ENCODE measurements around the gene TAMALIN. TPM values are rescaled to one million over a fixed set of nuclear protein-coding genes. Genes with fewer than 3 reads are reported as not detected.

Gene TAMALIN
- total RNA-seq, 1 experiment from 2014 or later = 0.58 TPM

DNA sequence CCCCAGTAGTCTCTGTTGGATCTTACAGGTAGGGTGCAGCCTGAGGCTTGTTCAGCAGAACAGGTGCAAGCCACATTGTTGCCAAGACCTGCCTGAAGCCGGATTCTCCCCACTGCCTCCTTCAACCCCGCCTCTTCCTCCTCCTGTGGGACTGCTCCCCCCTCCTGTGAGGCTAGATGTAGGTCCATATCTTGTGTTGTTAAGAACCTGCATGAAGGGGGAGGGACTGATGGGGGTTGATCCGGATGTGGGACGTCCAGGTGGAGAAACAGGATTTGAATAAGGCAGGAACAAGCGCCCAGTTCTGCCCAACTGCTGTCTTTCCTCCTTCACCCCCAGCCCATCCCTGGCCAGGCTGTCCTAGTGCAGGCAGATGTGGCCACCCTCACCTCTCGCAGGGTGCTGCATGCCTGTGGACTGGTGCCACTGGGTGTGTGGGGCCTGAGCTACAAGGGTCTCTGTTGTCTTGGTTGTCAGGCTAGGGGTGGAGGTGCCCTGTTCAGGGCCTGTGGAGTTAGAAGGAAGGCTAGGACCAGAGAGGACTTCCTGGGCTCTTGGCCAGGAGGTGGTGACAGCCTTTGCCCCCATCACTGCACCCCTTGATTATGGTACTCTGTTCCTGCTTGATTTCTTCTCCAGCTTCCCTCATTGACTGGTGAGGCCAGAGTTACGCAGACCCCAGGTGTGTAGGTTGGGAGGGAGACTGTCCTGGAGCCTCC is 45.9 kb downstream of the TAMALIN start:
- intact Hi-C loops (cut with micrococcal nuclease) = no loop called here
- Histone ChIP-seq H3K36me3 (ENCODE audit: low read depth, low read length) (peaks cover 16% of the 10 kb centered on the region; the same call in 1 of the 2 replicates), H3K4me2 (ENCODE audit: low read length) (peak overlapping the region; percentile 96), H3K4me3 (ENCODE audit: low read length) (peak overlapping the region; percentile 79), H3K27me3 (ENCODE audit: low read length) (no peaks in the 10 kb centered on the region), H3K79me2 (ENCODE audit: low read length) (peaks cover 23% of the 10 kb centered on the region; the same call in 1 of the 2 replicates), H3K9ac (ENCODE audit: low read length) (peak overlapping the region; percentile 94; the same call in 1 of the 2 replicates), H4K20me1 (ENCODE audit: low read length) (peaks cover 44% of the 10 kb centered on the region), H3F3A (ENCODE audit: low read length, unreplicated experiment) (no peaks in the 10 kb centered on the region), H3K9me3 (ENCODE audit: low read length) (no peaks in the 10 kb centered on the region), H3K27ac (ENCODE audit: low read length) (no peak overlapping the region), H3K4me1 (ENCODE audit: insufficient read depth, low read length) (peaks cover 23% of the 10 kb centered on the region), H3K9me2 (replicated peaks; ENCODE audit: low read length) (no peaks in the 10 kb centered on the region), H2AFZ (ENCODE audit: low read length) (no peak overlapping the region)
- BruUV-seq (replicated peaks) = no TSS peak
- CTCF ChIA-PET = interaction anchor here (1.0 to 1.3 kb wide), 2 partner anchors 16 to 30 kb away, joined by 3 to 8 read pairs; no protein-coding TSS in a partner anchor
- no peak for ATAC-seq
- POLR2A ChIA-PET (ENCODE audit: unreplicated experiment) = no interaction called here
- peak; percentile 42 for DNase-seq
- TF ChIP-seq EZH2phosphoT487 (IDR thresholded peaks at IDR 0.05; ENCODE audit: borderline replicate concordance, low read length) (no peak), EZH2 (IDR thresholded peaks at IDR 0.05; ENCODE audit: low read length, unreplicated experiment) (no peak)
- TF ChIP-seq, protein P1, sequence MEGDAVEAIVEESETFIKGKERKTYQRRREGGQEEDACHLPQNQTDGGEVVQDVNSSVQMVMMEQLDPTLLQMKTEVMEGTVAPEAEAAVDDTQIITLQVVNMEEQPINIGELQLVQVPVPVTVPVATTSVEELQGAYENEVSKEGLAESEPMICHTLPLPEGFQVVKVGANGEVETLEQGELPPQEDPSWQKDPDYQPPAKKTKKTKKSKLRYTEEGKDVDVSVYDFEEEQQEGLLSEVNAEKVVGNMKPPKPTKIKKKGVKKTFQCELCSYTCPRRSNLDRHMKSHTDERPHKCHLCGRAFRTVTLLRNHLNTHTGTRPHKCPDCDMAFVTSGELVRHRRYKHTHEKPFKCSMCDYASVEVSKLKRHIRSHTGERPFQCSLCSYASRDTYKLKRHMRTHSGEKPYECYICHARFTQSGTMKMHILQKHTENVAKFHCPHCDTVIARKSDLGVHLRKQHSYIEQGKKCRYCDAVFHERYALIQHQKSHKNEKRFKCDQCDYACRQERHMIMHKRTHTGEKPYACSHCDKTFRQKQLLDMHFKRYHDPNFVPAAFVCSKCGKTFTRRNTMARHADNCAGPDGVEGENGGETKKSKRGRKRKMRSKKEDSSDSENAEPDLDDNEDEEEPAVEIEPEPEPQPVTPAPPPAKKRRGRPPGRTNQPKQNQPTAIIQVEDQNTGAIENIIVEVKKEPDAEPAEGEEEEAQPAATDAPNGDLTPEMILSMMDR (conservative IDR thresholded peaks at IDR 0.05; ENCODE audit: low read depth, low read length) = no peak

DNA sequence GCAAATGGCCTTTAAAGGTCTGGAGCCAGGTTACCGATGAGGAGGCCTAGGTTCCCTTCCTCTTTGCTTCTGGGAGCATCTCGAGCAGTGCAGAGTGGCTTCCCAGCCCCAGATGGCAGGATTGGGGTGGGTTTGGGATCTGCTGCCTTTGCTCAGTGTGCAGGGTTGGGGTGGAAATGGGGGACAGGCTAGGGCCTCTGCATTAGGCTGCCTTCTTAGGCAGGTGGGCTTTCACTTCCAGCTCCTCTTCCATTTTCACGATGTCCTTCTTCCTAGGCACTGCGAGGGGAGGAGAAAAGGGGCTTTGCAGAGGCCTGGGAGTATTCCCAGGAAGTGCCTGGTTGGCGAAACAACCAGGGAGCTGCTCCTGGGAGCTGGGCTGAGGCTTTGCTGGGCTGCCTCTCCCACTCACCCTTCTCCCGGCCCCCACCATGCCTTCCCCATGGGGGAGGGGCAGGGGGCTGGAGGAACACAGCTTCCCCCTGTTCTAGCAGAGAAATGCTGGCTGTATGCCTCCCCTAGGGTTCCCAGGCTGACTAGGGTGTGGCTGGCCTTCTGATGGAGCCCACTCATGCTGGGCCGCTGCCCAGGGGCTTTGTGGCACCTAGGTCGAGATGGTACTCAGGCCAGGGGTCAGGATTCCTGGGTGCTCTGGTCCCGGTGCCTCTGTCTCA is 46.9 kb downstream of the TAMALIN start:
- Histone ChIP-seq H3K4me3 (ENCODE audit: low read length) (no peak overlapping the region; the same call in 1 of the 2 replicates), H3F3A (ENCODE audit: low read length, unreplicated experiment) (no peaks in the 10 kb centered on the region), H3K9ac (ENCODE audit: low read length) (no peak overlapping the region), H3K9me2 (replicated peaks; ENCODE audit: low read length) (no peaks in the 10 kb centered on the region), H3K27me3 (ENCODE audit: low read length) (no peaks in the 10 kb centered on the region), H3K79me2 (ENCODE audit: low read length) (peaks cover 23% of the 10 kb centered on the region; the same call in 1 of the 2 replicates), H3K36me3 (ENCODE audit: low read depth, low read length) (peaks cover 16% of the 10 kb centered on the region; the same call in 1 of the 2 replicates), H3K4me2 (ENCODE audit: low read length) (peak overlapping the region; percentile 96; the same call in 1 of the 2 replicates), H3K27ac (ENCODE audit: low read length) (no peak overlapping the region), H3K9me3 (ENCODE audit: low read length) (no peaks in the 10 kb centered on the region), H2AFZ (ENCODE audit: low read length) (no peak overlapping the region), H3K4me1 (ENCODE audit: insufficient read depth, low read length) (peaks cover 23% of the 10 kb centered on the region), H4K20me1 (ENCODE audit: low read length) (peaks cover 44% of the 10 kb centered on the region)
- no peak for DNase-seq
- no TSS peak for BruUV-seq (replicated peaks)
- CTCF ChIA-PET = no interaction called here
- POLR2A ChIA-PET (ENCODE audit: unreplicated experiment) = no interaction called here
- intact Hi-C loops (cut with micrococcal nuclease) = no loop called here
- no peak for ATAC-seq
- TF ChIP-seq, protein P1 (conservative IDR thresholded peaks at IDR 0.05; ENCODE audit: low read depth, low read length) = no peak
- no peak for TF ChIP-seq EZH2 (IDR thresholded peaks at IDR 0.05; ENCODE audit: low read length, unreplicated experiment)
- no peak for TF ChIP-seq EZH2phosphoT487 (IDR thresholded peaks at IDR 0.05; ENCODE audit: borderline replicate concordance, low read length)
